Liver (tissue), 9 donors: Measurements from ENCODE around the gene FOCAD. TPM values are rescaled to one million over a fixed set of nuclear protein-coding genes. Genes with fewer than 3 reads are reported as not detected.

Source experiments
- DNase-seq: peaks from one replicate; pipeline ENCODE4 v3.0.0-alpha.2; 2017; ENCODE audit warnings: low spot score
- H3K27ac ChIP-seq, 2 donors: one replicate each; pipeline ENCODE4 v1.7.0; 2013; ENCODE audit warnings: inconsistent platforms in 2 of 2, low read length in 2 of 2, control low read depth in 1 of 2, low read depth in 1 of 2, mild to moderate bottlenecking in 1 of 2
- H3K27me3 ChIP-seq, 4 donors: one replicate each; pipeline versions ENCODE4 v1.6.1 to v1.7.0; 2013; ENCODE audit warnings: low read length in 3 of 4, inconsistent platforms in 1 of 4, mild to moderate bottlenecking in 1 of 4, moderate library complexity in 1 of 4; ENCODE audit not compliant: control insufficient read depth in 4 of 4, insufficient read depth in 4 of 4
- H3K36me3 ChIP-seq, 4 donors: one replicate each; pipeline versions ENCODE4 v1.6.1 to v1.7.0; 2013; ENCODE audit warnings: low read length in 3 of 4, mild to moderate bottlenecking in 3 of 4, low read depth in 1 of 4, moderate library complexity in 1 of 4; ENCODE audit not compliant: control insufficient read depth in 4 of 4, insufficient read depth in 3 of 4
- H3K4me1 ChIP-seq, 4 donors: one replicate each; pipeline versions ENCODE4 v1.6.1 to v1.7.0; 2013; ENCODE audit warnings: low read length in 3 of 4, mild to moderate bottlenecking in 3 of 4, moderate library complexity in 1 of 4; ENCODE audit not compliant: control insufficient read depth in 4 of 4, insufficient read depth in 4 of 4
- H3K4me3 ChIP-seq, 3 donors: one replicate each; pipeline versions ENCODE4 v1.6.1 to v1.7.0; 2013; ENCODE audit warnings: low read length in 3 of 3, control low read depth in 1 of 3, low read depth in 1 of 3, mild to moderate bottlenecking in 1 of 3
- H3K9ac ChIP-seq, 2 donors: one replicate each; pipeline ENCODE4 v1.7.0; 2013; ENCODE audit warnings: low read length in 2 of 2, mild to moderate bottlenecking in 2 of 2, moderate library complexity in 2 of 2, control low read depth in 1 of 2, low read depth in 1 of 2
- H3K9me3 ChIP-seq, 4 donors: one replicate each; pipeline versions ENCODE4 v1.6.1 to v1.7.0; 2013; ENCODE audit warnings: low read length in 3 of 4; ENCODE audit not compliant: control insufficient read depth in 4 of 4
- CTCF ChIP-seq: fragments of 150-350 bp; IDR thresholded peaks from 2 replicates; pipeline ENCODE4 v1.5.1; 2017; ENCODE audit warnings: improper control_type of control experiment, low read depth, low read length; ENCODE audit not compliant: missing input control
- EGR1 ChIP-seq, 2 donors: IDR thresholded peaks; 2 replicates each; pipeline ENCODE4 v1.6.1; 2016 to 2018; ENCODE audit warnings: antibody characterized with exemption in 2 of 2, low read depth in 2 of 2
- FOXA2 ChIP-seq: IDR thresholded peaks from 2 replicates; pipeline ENCODE4 v1.6.1; 2016; ENCODE audit warnings: antibody characterized with exemption
- HNF4A ChIP-seq, 2 donors: conservative IDR thresholded peaks; 2 replicates each; pipeline ENCODE4 v1.6.1; 2016; ENCODE audit warnings: antibody characterized with exemption in 2 of 2, mild to moderate bottlenecking in 2 of 2
- HNF4G ChIP-seq: IDR thresholded peaks from 2 replicates; pipeline ENCODE4 v1.6.1; 2016; ENCODE audit warnings: antibody characterized with exemption
- JUND ChIP-seq, 2 donors: IDR thresholded peaks; 2 replicates each; pipeline ENCODE4 v1.6.1; 2016; ENCODE audit warnings: antibody characterized with exemption in 2 of 2
- MAX ChIP-seq: IDR thresholded peaks from 2 replicates; pipeline ENCODE4 v1.6.1; 2016; ENCODE audit warnings: antibody characterized with exemption
- NR2F2 ChIP-seq: IDR thresholded peaks from 2 replicates; pipeline ENCODE4 v1.6.1; 2016; ENCODE audit warnings: antibody characterized with exemption
- RXRA ChIP-seq, 2 donors: IDR thresholded peaks; 2 replicates each; pipeline ENCODE4 v1.6.1; 2017 to 2018; ENCODE audit warnings: antibody characterized with exemption in 2 of 2, mild to moderate bottlenecking in 1 of 2
- SP1 ChIP-seq: IDR thresholded peaks from 2 replicates; pipeline ENCODE4 v1.6.1; 2018; ENCODE audit warnings: antibody characterized with exemption, mild to moderate bottlenecking
- TAF1 ChIP-seq: conservative IDR thresholded peaks from 2 replicates; pipeline ENCODE4 v1.6.1; 2016; ENCODE audit warnings: antibody characterized with exemption, mild to moderate bottlenecking
- YY1 ChIP-seq: IDR thresholded peaks from 2 replicates; pipeline ENCODE4 v1.6.1; 2016; ENCODE audit warnings: antibody characterized with exemption, mild to moderate bottlenecking
- WGBS: extraction: QIAGEN DNeasy Blood & Tissue Kit; methylation state at CpG from one replicate; pipeline ENCODE4 v1.1.7; 2013; 5-methylcytosine and 5-hydroxymethylcytosine counted together
- polyA plus RNA-seq, 2 donors: library from polyadenylated mRNA; stranded (reverse) in 1 of 2; unstranded in 1 of 2; fragments of 200-250 nt in 1 of 2; fragments of >200 nt in 1 of 2; fragmentation: Nextera tagmentation in 1 of 2; extraction: Ambion mirVana in 1 of 2; gene quantifications; one replicate each; pipeline versions ENCODE4 v1.2.1 to v1.2.3, GENCODE V29; 2013 to 2015
- total RNA-seq, 2 donors: library from RNA; depleted of rRNA; stranded (reverse); fragments of >200 nt; gene quantifications; one replicate each; pipeline ENCODE4 v1.2.3, GENCODE V29; 2014
- TF ChIP-seq, protein P1 (sequence below): IDR thresholded peaks from 2 replicates; pipeline ENCODE4 v1.6.1; 2016; ENCODE audit warnings: antibody characterized with exemption
- TF ChIP-seq, protein P2 (sequence below): IDR thresholded peaks from 2 replicates; pipeline ENCODE4 v1.6.1; 2016; ENCODE audit warnings: antibody characterized with exemption, mild to moderate bottlenecking
- donor health status: healthy.
- donor health status: healthy.
- donor health status: healthy.
- donor health status: healthy.
- donor health status: healthy.

FOCAD gene
- total and polyA plus RNA-seq, 4 donors, result 3.2 to 21.0 (median 10.3) TPM

DNA sequence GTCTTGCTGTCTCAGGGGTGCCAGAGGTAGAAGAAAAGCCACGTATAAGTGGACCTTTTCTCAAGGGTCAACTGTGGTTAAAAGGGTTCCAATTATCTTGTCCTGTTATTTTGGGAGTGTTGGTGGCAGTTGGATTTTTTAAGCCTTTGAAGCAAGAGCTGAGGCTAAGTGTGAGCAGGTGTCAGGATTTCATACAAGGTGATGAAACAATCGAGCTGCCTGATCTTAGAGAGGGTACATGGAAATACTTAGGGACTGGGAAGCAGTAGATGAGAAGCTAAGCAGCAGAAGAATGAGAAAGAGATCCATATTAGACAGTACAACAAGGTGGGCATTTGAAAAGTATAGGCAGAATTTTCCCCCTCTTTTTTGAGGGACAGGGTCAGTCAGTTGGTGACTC is 23.6 kb downstream of the FOCAD start:
- no peaks in the 10 kb centered on the region for H3K9me3 ChIP-seq
- H3K27ac ChIP-seq, result no peak overlapping the region
- WGBS, result 94% methylated on average over 2 of the region's 2 CpGs
- no peaks in the 10 kb centered on the region for H3K27me3 ChIP-seq
- DNase-seq, result no peak
- H3K4me3 ChIP-seq, result no peak overlapping the region
- TF ChIP-seq HNF4G, result no peak
- no peak for TF ChIP-seq MAX
- no peak for TF ChIP-seq SP1
- no peak for TF ChIP-seq FOXA2
- TF ChIP-seq, protein P1, sequence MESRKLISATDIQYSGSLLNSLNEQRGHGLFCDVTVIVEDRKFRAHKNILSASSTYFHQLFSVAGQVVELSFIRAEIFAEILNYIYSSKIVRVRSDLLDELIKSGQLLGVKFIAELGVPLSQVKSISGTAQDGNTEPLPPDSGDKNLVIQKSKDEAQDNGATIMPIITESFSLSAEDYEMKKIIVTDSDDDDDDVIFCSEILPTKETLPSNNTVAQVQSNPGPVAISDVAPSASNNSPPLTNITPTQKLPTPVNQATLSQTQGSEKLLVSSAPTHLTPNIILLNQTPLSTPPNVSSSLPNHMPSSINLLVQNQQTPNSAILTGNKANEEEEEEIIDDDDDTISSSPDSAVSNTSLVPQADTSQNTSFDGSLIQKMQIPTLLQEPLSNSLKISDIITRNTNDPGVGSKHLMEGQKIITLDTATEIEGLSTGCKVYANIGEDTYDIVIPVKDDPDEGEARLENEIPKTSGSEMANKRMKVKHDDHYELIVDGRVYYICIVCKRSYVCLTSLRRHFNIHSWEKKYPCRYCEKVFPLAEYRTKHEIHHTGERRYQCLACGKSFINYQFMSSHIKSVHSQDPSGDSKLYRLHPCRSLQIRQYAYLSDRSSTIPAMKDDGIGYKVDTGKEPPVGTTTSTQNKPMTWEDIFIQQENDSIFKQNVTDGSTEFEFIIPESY, result no peak
- TF ChIP-seq YY1, result no peak
- no peak for TF ChIP-seq JUND (IDR thresholded peaks at IDR 0.05)
- no peak for TF ChIP-seq NR2F2
- TF ChIP-seq RXRA (IDR thresholded peaks at IDR 0.05), result no peak
- TF ChIP-seq TAF1, result no peak
- TF ChIP-seq, protein P2, sequence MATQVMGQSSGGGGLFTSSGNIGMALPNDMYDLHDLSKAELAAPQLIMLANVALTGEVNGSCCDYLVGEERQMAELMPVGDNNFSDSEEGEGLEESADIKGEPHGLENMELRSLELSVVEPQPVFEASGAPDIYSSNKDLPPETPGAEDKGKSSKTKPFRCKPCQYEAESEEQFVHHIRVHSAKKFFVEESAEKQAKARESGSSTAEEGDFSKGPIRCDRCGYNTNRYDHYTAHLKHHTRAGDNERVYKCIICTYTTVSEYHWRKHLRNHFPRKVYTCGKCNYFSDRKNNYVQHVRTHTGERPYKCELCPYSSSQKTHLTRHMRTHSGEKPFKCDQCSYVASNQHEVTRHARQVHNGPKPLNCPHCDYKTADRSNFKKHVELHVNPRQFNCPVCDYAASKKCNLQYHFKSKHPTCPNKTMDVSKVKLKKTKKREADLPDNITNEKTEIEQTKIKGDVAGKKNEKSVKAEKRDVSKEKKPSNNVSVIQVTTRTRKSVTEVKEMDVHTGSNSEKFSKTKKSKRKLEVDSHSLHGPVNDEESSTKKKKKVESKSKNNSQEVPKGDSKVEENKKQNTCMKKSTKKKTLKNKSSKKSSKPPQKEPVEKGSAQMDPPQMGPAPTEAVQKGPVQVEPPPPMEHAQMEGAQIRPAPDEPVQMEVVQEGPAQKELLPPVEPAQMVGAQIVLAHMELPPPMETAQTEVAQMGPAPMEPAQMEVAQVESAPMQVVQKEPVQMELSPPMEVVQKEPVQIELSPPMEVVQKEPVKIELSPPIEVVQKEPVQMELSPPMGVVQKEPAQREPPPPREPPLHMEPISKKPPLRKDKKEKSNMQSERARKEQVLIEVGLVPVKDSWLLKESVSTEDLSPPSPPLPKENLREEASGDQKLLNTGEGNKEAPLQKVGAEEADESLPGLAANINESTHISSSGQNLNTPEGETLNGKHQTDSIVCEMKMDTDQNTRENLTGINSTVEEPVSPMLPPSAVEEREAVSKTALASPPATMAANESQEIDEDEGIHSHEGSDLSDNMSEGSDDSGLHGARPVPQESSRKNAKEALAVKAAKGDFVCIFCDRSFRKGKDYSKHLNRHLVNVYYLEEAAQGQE, result no peak
- H3K36me3 ChIP-seq, result no peaks in the 10 kb centered on the region
- no peaks in the 10 kb centered on the region for H3K4me1 ChIP-seq
- no peak overlapping the region for H3K9ac ChIP-seq

DNA sequence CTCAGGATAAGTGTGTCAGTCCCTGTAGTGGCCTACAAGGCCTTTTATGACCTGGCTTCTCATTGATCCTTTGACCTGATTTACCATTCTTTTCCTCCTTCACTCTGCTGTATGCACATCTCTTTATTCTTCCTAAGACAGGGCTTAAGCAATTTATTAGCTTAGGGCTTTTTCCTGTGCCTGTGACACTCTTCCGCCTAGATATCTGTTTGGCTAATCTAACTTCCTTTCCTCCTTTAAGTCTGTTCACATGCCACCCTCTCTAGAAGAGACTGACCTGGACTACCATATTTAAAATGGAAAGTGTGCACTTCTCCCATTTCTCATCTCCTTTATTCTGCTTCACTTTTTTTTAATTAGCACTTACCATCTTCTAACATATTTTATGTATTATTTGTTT is 29.1 kb downstream of the FOCAD start:
- WGBS, result 78% methylated on average over 1 of the region's 1 CpG
- DNase-seq, result no peak

More for the DNA sequence above, 29.1 kb downstream of the FOCAD start:
- TF ChIP-seq CTCF (no peak), EGR1 (IDR thresholded peaks at IDR 0.05; ENCODE audit: low read depth in 2 of 2) (no peak), HNF4A (conservative IDR thresholded peaks at IDR 0.05) (no peak), FOXA2 (no peak), SP1 (no peak)
- no peak overlapping the region for H3K4me3 ChIP-seq
- H3K27ac ChIP-seq, result no peak overlapping the region
- H3K4me1 ChIP-seq, result no peaks in the 10 kb centered on the region
- H3K27me3 ChIP-seq, result no peaks in the 10 kb centered on the region
- H3K9me3 ChIP-seq, result no peaks in the 10 kb centered on the region
- peaks cover 0 to 2% (median under 1%) of the 10 kb centered on the region in 4 donors for H3K36me3 ChIP-seq
- no peak overlapping the region for H3K9ac ChIP-seq
